OCI-LY7 (cell line): ENCODE results near the gene ZSCAN30. TPM values are rescaled to one million over a fixed set of nuclear protein-coding genes. Genes with fewer than 3 reads are reported as not detected.

ENCODE experiments used
- BruUV-seq: library from RNA; stranded (reverse); fragments of 400-500 nt; replicated peaks from 2 replicates; lab custom pipeline; 2021; lab: Mats Ljungman, UMichigan
- CTCF ChIA-PET: fragments of 300-600 bp; sonication (Branson Sonifier 250); formaldehyde crosslinking; loops from one replicate; lab custom pipeline; 2022; ENCODE audit warnings: antibody characterized with exemption; ENCODE audit not compliant: unreplicated experiment; lab: Charles Lee
- POLR2A ChIA-PET: fragments of 300-600 bp; sonication (Branson Sonifier 250); formaldehyde crosslinking; loops from one replicate; lab custom pipeline; 2022; ENCODE audit warnings: antibody characterized with exemption; lab: Charles Lee
- DNase-seq: peaks from one replicate; pipeline ENCODE4 v3.0.0-alpha.2; 2015; ENCODE audit warnings: low spot score
- H2AFZ ChIP-seq: fragments of 200-600 bp; sonication (generic), shearing (Covaris generic); 2 replicates; pipeline ENCODE4 v1.6.1; 2014; ENCODE audit warnings: mild to moderate bottlenecking, antibody characterized with exemption, low read length, moderate library complexity
- H3K27ac ChIP-seq: fragments of 200-600 bp; sonication (generic); 2 replicates; pipeline ENCODE4 v1.5.1; 2014; ENCODE audit warnings: mixed run types, low read depth, mild to moderate bottlenecking, moderate library complexity, low read length, inconsistent platforms; ENCODE audit not compliant: poor library complexity, severe bottlenecking
- H3K36me3 ChIP-seq: fragments of 200-600 bp; sonication (generic); 2 replicates; pipeline ENCODE4 v1.6.1; 2014; ENCODE audit warnings: mild to moderate bottlenecking, antibody characterized with exemption, low read length, moderate library complexity, mixed read lengths; ENCODE audit not compliant: insufficient read depth
- H3K4me1 ChIP-seq: fragments of 200-600 bp; sonication (generic); 2 replicates; pipeline ENCODE4 v1.5.1; 2014; ENCODE audit warnings: mild to moderate bottlenecking, low read length; ENCODE audit not compliant: insufficient read depth, poor library complexity, severe bottlenecking
- H3K4me2 ChIP-seq: fragments of 200-600 bp; sonication (generic); 2 replicates; pipeline ENCODE4 v1.6.1; 2014; ENCODE audit warnings: mild to moderate bottlenecking, low read length
- H3K4me3 ChIP-seq: fragments of 200-600 bp; sonication (generic); 2 replicates; pipeline ENCODE4 v1.5.1; 2014; ENCODE audit warnings: mild to moderate bottlenecking, low read depth, low read length; ENCODE audit not compliant: poor library complexity, severe bottlenecking
- H3K79me2 ChIP-seq: fragments of 200-600 bp; sonication (generic); 2 replicates; pipeline ENCODE4 v1.6.1; 2016; ENCODE audit warnings: low read depth, mild to moderate bottlenecking, low read length, moderate library complexity, mixed read lengths; ENCODE audit not compliant: insufficient read depth
- H3K9me2 ChIP-seq: fragments of 200-600 bp; sonication (generic); 2 replicates; pipeline ENCODE4 v1.6.1; 2016; ENCODE audit warnings: mild to moderate bottlenecking, low read length, mixed read lengths; ENCODE audit not compliant: insufficient read depth
- H3K9me3 ChIP-seq: fragments of 200-600 bp; sonication (generic); 2 replicates; pipeline ENCODE4 v1.6.1; 2014; ENCODE audit warnings: mild to moderate bottlenecking, mixed run types, low read length, mixed read lengths
- H4K20me1 ChIP-seq: fragments of 200-600 bp; sonication (generic); 2 replicates; pipeline ENCODE4 v1.6.1; 2014; ENCODE audit warnings: mild to moderate bottlenecking, antibody characterized with exemption, low read length, moderate library complexity, mixed read lengths; ENCODE audit not compliant: insufficient read depth
- CTCF ChIP-seq: fragments of 200-600 bp; sonication (generic); conservative IDR thresholded peaks from 2 replicates; pipeline ENCODE4 v1.5.1; 2014; ENCODE audit warnings: mild to moderate bottlenecking, antibody characterized with exemption, low read length, moderate library complexity, mixed read lengths
- EZH2phosphoT487 ChIP-seq: fragments of 200-600 bp; sonication (generic); IDR thresholded peaks from 2 replicates; pipeline ENCODE4 v1.6.1; 2018; ENCODE audit warnings: low read depth, borderline replicate concordance, mild to moderate bottlenecking, mixed run types, antibody characterized with exemption, low read length, moderate library complexity, mixed read lengths
- intact Hi-C: fragments of 100-400 bp; cut with micrococcal nuclease; formaldehyde crosslinking; loops from one replicate; pipeline ENCODE4 v1.10.0; 2022; ENCODE audit not compliant: unreplicated experiment
- total RNA-seq, 2 experiments: library from RNA; depleted of rRNA in 1 of 2; stranded (reverse); fragments of >200 nt in 1 of 2; shearing (Covaris generic) in 1 of 2; gene quantifications; 2 replicates each; pipeline ENCODE4 v1.2.3, GENCODE V29; 2014 to 2022

The ZSCAN30 gene
- total RNA-seq, 2 experiments from 2014 or later: 4.3 to 7.6 TPM

- no peaks in the 10 kb centered on the region for H3K4me1 ChIP-seq
- H3K4me3 ChIP-seq: no peak overlapping the region
- H3K4me2 ChIP-seq: no peak overlapping the region
- intact Hi-C loops: no loop called here
- H2AFZ ChIP-seq: no peak overlapping the region
- TF ChIP-seq EZH2phosphoT487 (no peak), CTCF (no peak)
- H4K20me1 ChIP-seq: no peaks in the 10 kb centered on the region
- no TSS peak for BruUV-seq
- H3K36me3 ChIP-seq: no peaks in the 10 kb centered on the region; the same call in 1 of the 2 replicates
- ChIA-PET POLR2A (interaction anchor here (1.4 kb wide), 1 partner anchor 9 kb away, joined by 6 read pairs; no protein-coding TSS in a partner anchor), CTCF (no interaction called here)
- no peak overlapping the region for H3K27ac ChIP-seq
- DNase-seq: no peak
- no peaks in the 10 kb centered on the region for H3K9me3 ChIP-seq
- H3K9me2 ChIP-seq: no peaks in the 10 kb centered on the region
- H3K79me2 ChIP-seq: no peaks in the 10 kb centered on the region
These were observed 11.1 kb downstream of the ZSCAN30 start for GRCh38 chr18:35278969-35279368.

- CTCF ChIA-PET: no interaction called here
- no peaks in the 10 kb centered on the region for H3K36me3 ChIP-seq
- no TSS peak for BruUV-seq
- H3K27ac ChIP-seq: no peak overlapping the region
- H3K79me2 ChIP-seq: no peaks in the 10 kb centered on the region
- no peaks in the 10 kb centered on the region for H3K9me2 ChIP-seq
- TF ChIP-seq EZH2phosphoT487 (no peak), CTCF (no peak)
- H3K4me2 ChIP-seq: no peak overlapping the region
- H4K20me1 ChIP-seq: no peaks in the 10 kb centered on the region
- H2AFZ ChIP-seq: no peak overlapping the region
- no peaks in the 10 kb centered on the region for H3K4me1 ChIP-seq
- no peak for DNase-seq
- POLR2A ChIA-PET: no interaction called here
- no peaks in the 10 kb centered on the region for H3K9me3 ChIP-seq
- no peak overlapping the region for H3K4me3 ChIP-seq
- intact Hi-C loops: no loop called here
These were observed 11.9 kb downstream of the ZSCAN30 start for GRCh38 chr18:35278085-35278484.

GRCh38 chr18:35277633-35278032 is 12.4 kb downstream of the ZSCAN30 start:
- Histone ChIP-seq H3K9me2 (no peaks in the 10 kb centered on the region), H3K4me1 (no peaks in the 10 kb centered on the region), H2AFZ (no peak overlapping the region), H3K4me3 (no peak overlapping the region), H3K79me2 (no peaks in the 10 kb centered on the region), H3K27ac (no peak overlapping the region), H3K4me2 (no peak overlapping the region), H3K9me3 (no peaks in the 10 kb centered on the region), H4K20me1 (no peaks in the 10 kb centered on the region), H3K36me3 (no peaks in the 10 kb centered on the region)
- no peak for TF ChIP-seq EZH2phosphoT487
- TF ChIP-seq CTCF: no peak
- ChIA-PET CTCF (no interaction called here), POLR2A (no interaction called here)
- DNase-seq: no peak
- no TSS peak for BruUV-seq
- intact Hi-C loops: no loop called here
